Retinal pigment epithelial cell (primary cell): ENCODE results near the gene EED.

Source experiments
- DNase-seq: peaks from one replicate; pipeline ENCODE4 v3.0.0-alpha.2; 2010; ENCODE audit warnings: low read depth
- H3K4me3 ChIP-seq: 2 replicates; pipeline ENCODE4 v1.5.1; 2011; ENCODE audit warnings: mild to moderate bottlenecking, low read length, control low read depth, moderate library complexity
- CTCF ChIP-seq: conservative IDR thresholded peaks from 2 replicates; pipeline ENCODE4 v1.5.1; 2011; ENCODE audit warnings: low read depth, low read length, control low read depth, inconsistent platforms

EED gene

GRCh38 chr11:86230921-86231434, 13.6 kb upstream of the EED start:
- H3K4me3 ChIP-seq: no peak overlapping the region
- TF ChIP-seq CTCF: no peak
- DNase-seq: no peak

GRCh38 chr11:86232556-86232955, 12.0 kb upstream of the EED start:
- no peak for DNase-seq
- TF ChIP-seq CTCF: no peak
- H3K4me3 ChIP-seq: no peak overlapping the region

GRCh38 chr11:86234831-86235461, 9.6 kb upstream of the EED start:
- H3K4me3 ChIP-seq: no peak overlapping the region
- no peak for DNase-seq
- no peak for TF ChIP-seq CTCF

- no peak for DNase-seq
- no peak for TF ChIP-seq CTCF
- no peak overlapping the region for H3K4me3 ChIP-seq
Measured at GRCh38 chr11:86237267-86237804, 7.2 kb upstream of the EED start.

GRCh38 chr11:86240164-86240563, 4.4 kb upstream of the EED start:
- DNase-seq: no peak
- no peak for TF ChIP-seq CTCF
- H3K4me3 ChIP-seq: no peak overlapping the region

- no peak for DNase-seq
- no peak overlapping the region for H3K4me3 ChIP-seq
- no peak for TF ChIP-seq CTCF
Measured at GRCh38 chr11:86241956-86242535, 2.5 kb upstream of the EED start.

GRCh38 chr11:86243396-86243795, 1.2 kb upstream of the EED start:
- TF ChIP-seq CTCF: no peak
- DNase-seq: no peak
- H3K4me3 ChIP-seq: no peak overlapping the region
